SU-DHL-6 (cell line): ENCODE results near the gene C4orf36.
"Not testable (repeated sequence)": the region's sequence is repeated elsewhere in the genome, so short reads cannot be mapped to it uniquely, and the experiment has no call there.

Source experiments
- H2AFZ ChIP-seq: fragments of 200-600 bp; sonication (generic); 2 replicates; pipeline ENCODE4 v1.6.1; 2014; ENCODE audit warnings: low read depth, mild to moderate bottlenecking, moderate library complexity, mixed read lengths, antibody characterized with exemption, low read length; ENCODE audit not compliant: severe bottlenecking
- H3F3A ChIP-seq: fragments of 200-600 bp; shearing (Covaris generic); 2 replicates; pipeline ENCODE4 v1.6.0; 2016; ENCODE audit warnings: antibody characterized with exemption, mild to moderate bottlenecking; ENCODE audit not compliant: insufficient read depth
- H3K27ac ChIP-seq: fragments of 200-600 bp; sonication (generic); 2 replicates; pipeline ENCODE4 v1.5.1; 2016; ENCODE audit warnings: low read depth, mild to moderate bottlenecking, low read length, moderate library complexity, mixed read lengths
- H3K27me3 ChIP-seq: fragments of 200-600 bp; sonication (generic), shearing (Covaris generic); 2 replicates; pipeline ENCODE4 v1.6.0; 2014; ENCODE audit warnings: mild to moderate bottlenecking, low read length
- H3K36me3 ChIP-seq: fragments of 200-600 bp; sonication (generic); 2 replicates; pipeline ENCODE4 v1.6.1; 2014; ENCODE audit warnings: mild to moderate bottlenecking, low read length, mixed read lengths
- H3K4me2 ChIP-seq: fragments of 300-600, 200-600 bp; shearing (Covaris generic), sonication (generic); 2 replicates; pipeline ENCODE4 v1.6.0; 2014; ENCODE audit warnings: low read length, low read depth, mild to moderate bottlenecking; ENCODE audit not compliant: poor library complexity, severe bottlenecking
- H3K4me3 ChIP-seq: fragments of 200-600 bp; sonication (generic); 2 replicates; pipeline ENCODE4 v1.5.1; 2014; ENCODE audit warnings: antibody characterized with exemption, low read length, mild to moderate bottlenecking, mixed read lengths; ENCODE audit not compliant: insufficient read depth, poor library complexity, severe bottlenecking
- H3K79me2 ChIP-seq: fragments of 200-600 bp; sonication (generic); 2 replicates; pipeline ENCODE4 v1.6.1; 2014; ENCODE audit warnings: mild to moderate bottlenecking, low read length, moderate library complexity; ENCODE audit not compliant: insufficient read depth
- H3K9ac ChIP-seq: fragments of 200-600 bp; sonication (generic); 2 replicates; pipeline ENCODE4 v1.7.0; 2014; ENCODE audit warnings: mild to moderate bottlenecking, low read length
- H3K9me2 ChIP-seq: fragments of 200-600 bp; sonication (generic); replicated peaks from 2 replicates; pipeline ENCODE4 v1.6.1; 2014; ENCODE audit warnings: low read length; ENCODE audit not compliant: insufficient read depth
- H3K9me3 ChIP-seq: fragments of 200-600 bp; sonication (generic); 2 replicates; pipeline ENCODE4 v1.6.1; 2014; ENCODE audit warnings: low read length, mixed read lengths; ENCODE audit not compliant: insufficient read depth
- H4K20me1 ChIP-seq: fragments of 200-600 bp; sonication (generic); 2 replicates; pipeline ENCODE4 v1.6.1; 2014; ENCODE audit warnings: low read depth, mild to moderate bottlenecking, antibody characterized with exemption, low read length, moderate library complexity, mixed read lengths
- CTCF ChIP-seq: fragments of 200-600 bp; sonication (generic); IDR thresholded peaks from one replicate; pipeline ENCODE4 v1.5.1; 2017; ENCODE audit warnings: antibody characterized with exemption, mild to moderate bottlenecking, low read length, moderate library complexity; ENCODE audit not compliant: insufficient read depth, poor library complexity, severe bottlenecking
- EZH2phosphoT487 ChIP-seq: fragments of 200-600 bp; sonication (generic), shearing (Covaris generic); conservative IDR thresholded peaks from 2 replicates; pipeline ENCODE4 v1.6.1; 2018; ENCODE audit warnings: mild to moderate bottlenecking, antibody characterized with exemption, low read length, moderate library complexity, mixed read lengths

C4orf36 gene

GRCh38 chr4:86876894-86877685, 15.1 kb downstream of the C4orf36 start:
- no peaks in the 10 kb centered on the region for H3F3A ChIP-seq
- H3K9ac ChIP-seq, result no peak overlapping the region
- H3K27ac ChIP-seq, result no peak overlapping the region
- H3K4me2 ChIP-seq, result no peak overlapping the region
- H3K9me3 ChIP-seq, result no peaks in the 10 kb centered on the region
- TF ChIP-seq EZH2phosphoT487, result no peak
- no peak for TF ChIP-seq CTCF
- no peaks in the 10 kb centered on the region for H3K9me2 ChIP-seq
- H3K79me2 ChIP-seq, result no peaks in the 10 kb centered on the region
- H4K20me1 ChIP-seq, result no peaks in the 10 kb centered on the region
- no peaks in the 10 kb centered on the region for H3K27me3 ChIP-seq
- H2AFZ ChIP-seq, result no peak overlapping the region
- H3K4me3 ChIP-seq, result no peak overlapping the region
- H3K36me3 ChIP-seq, result no peaks in the 10 kb centered on the region

- H3K4me2 ChIP-seq, H3K27ac ChIP-seq, H2AFZ ChIP-seq, H3K27me3 ChIP-seq, H4K20me1 ChIP-seq, H3K79me2 ChIP-seq, H3K4me3 ChIP-seq, H3K9me2 ChIP-seq, H3F3A ChIP-seq, H3K9ac ChIP-seq, H3K36me3 ChIP-seq, H3K9me3 ChIP-seq: not testable (repeated sequence)
These were observed 16.8 kb downstream of the C4orf36 start for GRCh38 chr4:86875436-86875835.

- TF ChIP-seq EZH2phosphoT487 (no peak), CTCF (no peak)
- Histone ChIP-seq H3K9me3 (no peaks in the 10 kb centered on the region), H3K4me2 (no peak overlapping the region), H3K9me2 (no peaks in the 10 kb centered on the region), H3K4me3 (no peak overlapping the region), H3K9ac (no peak overlapping the region), H3K27me3 (no peaks in the 10 kb centered on the region), H3F3A (no peaks in the 10 kb centered on the region), H3K27ac (no peak overlapping the region), H4K20me1 (no peaks in the 10 kb centered on the region), H3K36me3 (no peaks in the 10 kb centered on the region), H2AFZ (no peak overlapping the region), H3K79me2 (no peaks in the 10 kb centered on the region)
These were observed 20.1 kb downstream of the C4orf36 start for GRCh38 chr4:86872135-86872534.

GRCh38 chr4:86870442-86871069, 21.7 kb downstream of the C4orf36 start:
- H3K9me2 ChIP-seq, result no peaks in the 10 kb centered on the region
- no peak overlapping the region for H3K9ac ChIP-seq
- no peaks in the 10 kb centered on the region for H3K9me3 ChIP-seq
- H2AFZ ChIP-seq, result no peak overlapping the region
- H3F3A ChIP-seq, result no peaks in the 10 kb centered on the region
- no peak for TF ChIP-seq EZH2phosphoT487
- no peak for TF ChIP-seq CTCF
- no peak overlapping the region for H3K4me2 ChIP-seq
- H3K36me3 ChIP-seq, result no peaks in the 10 kb centered on the region
- no peaks in the 10 kb centered on the region for H4K20me1 ChIP-seq
- H3K27me3 ChIP-seq, result no peaks in the 10 kb centered on the region
- H3K79me2 ChIP-seq, result no peaks in the 10 kb centered on the region
- H3K4me3 ChIP-seq, result no peak overlapping the region
- no peak overlapping the region for H3K27ac ChIP-seq
